OCI-LY7 (cell line): ENCODE results near the gene IFNL4.

Source experiments
- EZH2phosphoT487 ChIP-seq: fragments of 200-600 bp; sonication (generic); IDR thresholded peaks from 2 replicates; pipeline ENCODE4 v1.6.1; 2018; ENCODE audit warnings: low read depth, borderline replicate concordance, mild to moderate bottlenecking, mixed run types, antibody characterized with exemption, low read length, moderate library complexity, mixed read lengths
- TF ChIP-seq, protein P1 (sequence below): fragments of 200-600 bp; sonication (generic); conservative IDR thresholded peaks from 2 replicates; pipeline ENCODE4 v1.5.1; 2014; ENCODE audit warnings: mild to moderate bottlenecking, antibody characterized with exemption, low read length, moderate library complexity, mixed read lengths

DNA sequence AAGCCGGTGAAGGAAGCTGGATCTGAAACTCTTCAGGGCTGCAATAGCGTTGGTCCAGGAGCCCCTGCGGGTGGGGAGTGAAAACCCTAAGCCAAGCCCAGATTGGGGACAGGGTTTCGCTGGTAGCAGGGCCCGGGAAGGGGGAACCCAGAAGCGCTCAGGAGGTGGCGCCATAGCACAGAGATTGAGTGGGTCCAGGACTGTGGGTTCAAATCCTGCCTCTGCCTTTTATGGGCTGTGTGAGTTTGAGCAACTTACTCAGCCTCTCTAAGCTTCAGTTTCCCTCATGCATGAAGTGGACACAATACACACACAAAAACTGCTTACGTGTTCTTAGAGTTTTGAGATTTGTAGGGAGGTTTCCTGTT is 36.3 kb downstream of the IFNL4 start:
- TF ChIP-seq, protein P1, sequence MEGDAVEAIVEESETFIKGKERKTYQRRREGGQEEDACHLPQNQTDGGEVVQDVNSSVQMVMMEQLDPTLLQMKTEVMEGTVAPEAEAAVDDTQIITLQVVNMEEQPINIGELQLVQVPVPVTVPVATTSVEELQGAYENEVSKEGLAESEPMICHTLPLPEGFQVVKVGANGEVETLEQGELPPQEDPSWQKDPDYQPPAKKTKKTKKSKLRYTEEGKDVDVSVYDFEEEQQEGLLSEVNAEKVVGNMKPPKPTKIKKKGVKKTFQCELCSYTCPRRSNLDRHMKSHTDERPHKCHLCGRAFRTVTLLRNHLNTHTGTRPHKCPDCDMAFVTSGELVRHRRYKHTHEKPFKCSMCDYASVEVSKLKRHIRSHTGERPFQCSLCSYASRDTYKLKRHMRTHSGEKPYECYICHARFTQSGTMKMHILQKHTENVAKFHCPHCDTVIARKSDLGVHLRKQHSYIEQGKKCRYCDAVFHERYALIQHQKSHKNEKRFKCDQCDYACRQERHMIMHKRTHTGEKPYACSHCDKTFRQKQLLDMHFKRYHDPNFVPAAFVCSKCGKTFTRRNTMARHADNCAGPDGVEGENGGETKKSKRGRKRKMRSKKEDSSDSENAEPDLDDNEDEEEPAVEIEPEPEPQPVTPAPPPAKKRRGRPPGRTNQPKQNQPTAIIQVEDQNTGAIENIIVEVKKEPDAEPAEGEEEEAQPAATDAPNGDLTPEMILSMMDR = peak; percentile 78
- no peak for TF ChIP-seq EZH2phosphoT487
